ENCODE data around the gene NRP2.

- no peak for TF ChIP-seq POLR2A (IDR thresholded peaks at IDR 0.05; ENCODE audit: low read length)
- no peak for TF ChIP-seq GATA1 (IDR thresholded peaks at IDR 0.05; ENCODE audit: low read depth, low read length)
Observed at GRCh38 chr2:205656941-205657340, 25.4 kb upstream of the NRP2 start.

Measured in erythroblast (primary cell).